ENCODE results near the gene GRK4. TPM values are rescaled to one million over a fixed set of nuclear protein-coding genes. Genes with fewer than 3 reads are reported as not detected.

GRK4 gene
- total RNA-seq, 1 donor from 2014 or later, result 1.3 TPM

- peaks cover 10% of the 10 kb centered on the region for H3K36me3 ChIP-seq
- Mint-ChIP-seq H3K27me3 (ENCODE audit: insufficient read depth, low read depth) (peaks cover 6% of the 10 kb centered on the region), H3K4me3 (no peak overlapping the region), H3K9me3 (peaks cover 19% of the 10 kb centered on the region), H3K36me3 (peaks cover 48% of the 10 kb centered on the region), H3K27ac (peak overlapping the region; percentile 60), H3K4me1 (peaks cover 35% of the 10 kb centered on the region)
- DNase-seq (ENCODE audit: low spot score), result no peak
- H3K27me3 ChIP-seq, result no peaks in the 10 kb centered on the region
- no peak overlapping the region for H2AFZ ChIP-seq (replicated peaks)
- H4K20me1 ChIP-seq (ENCODE audit: low read depth), result no peaks in the 10 kb centered on the region
- H3F3A ChIP-seq (ENCODE audit: low read depth), result peaks cover 17% of the 10 kb centered on the region
- TF ChIP-seq EZH2 (IDR thresholded peaks at IDR 0.05) (no peak), EZH2phosphoT487 (IDR thresholded peaks at IDR 0.05) (no peak)
- TF ChIP-seq, protein P1, sequence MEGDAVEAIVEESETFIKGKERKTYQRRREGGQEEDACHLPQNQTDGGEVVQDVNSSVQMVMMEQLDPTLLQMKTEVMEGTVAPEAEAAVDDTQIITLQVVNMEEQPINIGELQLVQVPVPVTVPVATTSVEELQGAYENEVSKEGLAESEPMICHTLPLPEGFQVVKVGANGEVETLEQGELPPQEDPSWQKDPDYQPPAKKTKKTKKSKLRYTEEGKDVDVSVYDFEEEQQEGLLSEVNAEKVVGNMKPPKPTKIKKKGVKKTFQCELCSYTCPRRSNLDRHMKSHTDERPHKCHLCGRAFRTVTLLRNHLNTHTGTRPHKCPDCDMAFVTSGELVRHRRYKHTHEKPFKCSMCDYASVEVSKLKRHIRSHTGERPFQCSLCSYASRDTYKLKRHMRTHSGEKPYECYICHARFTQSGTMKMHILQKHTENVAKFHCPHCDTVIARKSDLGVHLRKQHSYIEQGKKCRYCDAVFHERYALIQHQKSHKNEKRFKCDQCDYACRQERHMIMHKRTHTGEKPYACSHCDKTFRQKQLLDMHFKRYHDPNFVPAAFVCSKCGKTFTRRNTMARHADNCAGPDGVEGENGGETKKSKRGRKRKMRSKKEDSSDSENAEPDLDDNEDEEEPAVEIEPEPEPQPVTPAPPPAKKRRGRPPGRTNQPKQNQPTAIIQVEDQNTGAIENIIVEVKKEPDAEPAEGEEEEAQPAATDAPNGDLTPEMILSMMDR (IDR thresholded peaks at IDR 0.05), result no peak
- no peak overlapping the region for H3K4me2 ChIP-seq
- peak overlapping the region; percentile 6 for H3K27ac ChIP-seq
- no peak overlapping the region for H3K4me3 ChIP-seq
- H3K9me3 ChIP-seq (ENCODE audit: low read depth), result peaks cover 5% of the 10 kb centered on the region
- no peak overlapping the region for H3K9ac ChIP-seq
- H3K79me2 ChIP-seq (ENCODE audit: low read depth), result peaks cover 26% of the 10 kb centered on the region
- peaks cover 25% of the 10 kb centered on the region for H3K4me1 ChIP-seq
Observed at GRCh38 chr4:2924286-2924685, 39.1 kb upstream of the GRK4 start.

DNA sequence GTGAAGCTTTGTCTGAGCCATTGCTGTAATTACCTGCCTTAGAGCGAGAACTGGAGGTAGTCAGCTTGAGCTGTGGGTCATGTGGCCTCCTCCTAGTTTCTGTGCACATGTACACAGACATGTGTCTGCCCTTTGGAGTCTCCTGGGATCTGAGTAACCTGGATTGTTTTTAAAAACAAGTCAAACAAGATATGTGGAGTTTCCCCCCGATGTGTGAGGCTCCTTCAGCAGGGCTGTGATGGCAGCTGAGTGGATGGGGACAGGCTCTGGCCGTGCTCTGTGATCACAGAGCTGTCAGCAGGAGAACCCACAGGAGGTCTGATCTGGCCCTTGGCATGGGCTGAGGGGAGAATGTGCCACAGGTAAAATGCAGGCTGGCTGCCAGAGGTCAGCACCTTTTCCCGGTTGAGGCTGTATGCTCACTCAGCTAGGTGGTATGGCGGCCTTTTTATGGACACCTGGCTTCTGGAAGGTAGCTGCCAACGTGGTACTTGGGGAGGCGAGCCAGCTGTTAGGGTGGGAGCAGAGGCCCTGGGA, 38.5 kb upstream of the GRK4 start:
- DNase-seq (ENCODE audit: low spot score), result no peak
- Mint-ChIP-seq H3K9me3 (peaks cover 14% of the 10 kb centered on the region), H3K27ac (peak overlapping the region; percentile 60), H3K36me3 (peaks cover 42% of the 10 kb centered on the region), H3K4me1 (peaks cover 35% of the 10 kb centered on the region), H3K4me3 (no peak overlapping the region), H3K27me3 (ENCODE audit: insufficient read depth, low read depth) (peaks cover 6% of the 10 kb centered on the region)
- Histone ChIP-seq H3K27me3 (no peaks in the 10 kb centered on the region), H3K4me2 (no peak overlapping the region), H3K79me2 (ENCODE audit: low read depth) (peaks cover 20% of the 10 kb centered on the region), H3K9me3 (ENCODE audit: low read depth) (peaks cover under 1% of the 10 kb centered on the region), H4K20me1 (ENCODE audit: low read depth) (peaks cover 3% of the 10 kb centered on the region), H3K36me3 (peaks cover 4% of the 10 kb centered on the region), H3K27ac (peak overlapping the region; percentile 6), H2AFZ (replicated peaks) (no peak overlapping the region), H3F3A (ENCODE audit: low read depth) (peaks cover 18% of the 10 kb centered on the region), H3K9ac (no peak overlapping the region), H3K4me1 (peaks cover 25% of the 10 kb centered on the region), H3K4me3 (no peak overlapping the region)
- TF ChIP-seq, protein P1 (IDR thresholded peaks at IDR 0.05), result no peak
- TF ChIP-seq EZH2 (IDR thresholded peaks at IDR 0.05), result no peak
- TF ChIP-seq EZH2phosphoT487 (IDR thresholded peaks at IDR 0.05), result no peak

DNA sequence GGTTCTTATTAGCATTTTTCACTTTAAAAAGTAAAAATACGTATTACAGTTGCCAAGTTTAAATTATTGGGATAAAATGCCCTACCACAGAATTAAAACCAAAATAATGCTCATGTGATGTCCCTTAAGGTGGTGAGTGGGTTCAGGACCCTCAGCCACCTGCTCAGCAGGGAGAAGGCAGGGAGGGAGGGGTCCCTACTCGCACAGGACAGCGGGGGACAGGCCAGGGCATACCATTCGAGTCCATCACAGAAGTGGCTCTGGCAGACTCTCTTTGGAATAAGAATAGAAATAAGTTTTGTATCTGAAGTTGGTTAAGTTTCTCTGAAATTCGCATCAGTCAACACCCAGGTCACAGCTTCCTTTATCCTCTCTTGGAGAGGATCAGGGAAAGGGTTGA, 37.9 kb upstream of the GRK4 start:
- H3K9ac ChIP-seq, result no peak overlapping the region
- H3K9me3 ChIP-seq (ENCODE audit: low read depth), result no peaks in the 10 kb centered on the region
- peaks cover 25% of the 10 kb centered on the region for H3K4me1 ChIP-seq
- no peak for TF ChIP-seq EZH2phosphoT487 (IDR thresholded peaks at IDR 0.05)
- no peak for TF ChIP-seq EZH2 (IDR thresholded peaks at IDR 0.05)
- TF ChIP-seq, protein P1 (IDR thresholded peaks at IDR 0.05), result no peak
- H3K27ac ChIP-seq, result no peak overlapping the region
- Mint-ChIP-seq H3K27me3 (ENCODE audit: insufficient read depth, low read depth) (peaks cover 6% of the 10 kb centered on the region), H3K9me3 (peaks cover 9% of the 10 kb centered on the region), H3K36me3 (peaks cover 35% of the 10 kb centered on the region), H3K4me3 (no peak overlapping the region), H3K27ac (no peak overlapping the region), H3K4me1 (peaks cover 35% of the 10 kb centered on the region)
- no peaks in the 10 kb centered on the region for H3K27me3 ChIP-seq
- no peaks in the 10 kb centered on the region for H3K36me3 ChIP-seq
- H3F3A ChIP-seq (ENCODE audit: low read depth), result peaks cover 22% of the 10 kb centered on the region
- H3K4me2 ChIP-seq, result no peak overlapping the region
- H3K4me3 ChIP-seq, result no peak overlapping the region
- DNase-seq (ENCODE audit: low spot score), result no peak
- H4K20me1 ChIP-seq (ENCODE audit: low read depth), result peaks cover 3% of the 10 kb centered on the region
- peaks cover 13% of the 10 kb centered on the region for H3K79me2 ChIP-seq (ENCODE audit: low read depth)
- H2AFZ ChIP-seq (replicated peaks), result no peak overlapping the region
